GM19023 (cell line): ENCODE measurements around the gene MEIS2.

Source experiments
- ATAC-seq: cut with Tn5 transposase; IDR thresholded peaks from one replicate; pipeline ENCODE4 v1.9.1; 2021; ENCODE audit warnings: mild to moderate bottlenecking, moderate library complexity; ENCODE audit not compliant: unreplicated experiment

MEIS2 gene

GRCh38 chr15:36904715-36905114, 195.6 kb downstream of the MEIS2 start:
- ATAC-seq: no peak

- no peak for ATAC-seq
Observed at GRCh38 chr15:36903922-36904556, 196.3 kb downstream of the MEIS2 start.

GRCh38 chr15:36903195-36903594, 197.2 kb downstream of the MEIS2 start:
- no peak for ATAC-seq

GRCh38 chr15:36901012-36901411, 199.3 kb downstream of the MEIS2 start:
- no peak for ATAC-seq

- no peak for ATAC-seq
Observed at GRCh38 chr15:36899696-36900095, 200.7 kb downstream of the MEIS2 start.

- ATAC-seq: no peak
Observed at GRCh38 chr15:36898536-36899126, 201.7 kb downstream of the MEIS2 start.

- no peak for ATAC-seq
Observed at GRCh38 chr15:36897834-36898233, 202.5 kb downstream of the MEIS2 start.

- no peak for ATAC-seq
Observed at GRCh38 chr15:36896949-36897348, 203.4 kb downstream of the MEIS2 start.

GRCh38 chr15:36894075-36894474, 206.3 kb downstream of the MEIS2 start:
- ATAC-seq: no peak

GRCh38 chr15:36893276-36893675, 207.1 kb downstream of the MEIS2 start:
- ATAC-seq: no peak

- ATAC-seq: no peak
Observed at GRCh38 chr15:36888011-36888992, 212.0 kb downstream of the MEIS2 start.

- no peak for ATAC-seq
Observed at GRCh38 chr15:36887214-36887961, 213.0 kb downstream of the MEIS2 start.

- no peak for ATAC-seq
Observed at GRCh38 chr15:36886701-36887100, 213.6 kb downstream of the MEIS2 start.

- ATAC-seq: no peak
Observed at GRCh38 chr15:36886191-36886590, 214.2 kb downstream of the MEIS2 start.

- no peak for ATAC-seq
Observed at GRCh38 chr15:36885771-36886170, 214.6 kb downstream of the MEIS2 start.

GRCh38 chr15:36884936-36885635, 215.3 kb downstream of the MEIS2 start:
- ATAC-seq: no peak

- ATAC-seq: no peak
Observed at GRCh38 chr15:36884518-36884875, 215.9 kb downstream of the MEIS2 start.

- peak; percentile 79 for ATAC-seq
Observed at GRCh38 chr15:36883713-36884517, 216.4 kb downstream of the MEIS2 start.

- ATAC-seq: no peak
Observed at GRCh38 chr15:36882487-36883131, 217.7 kb downstream of the MEIS2 start.
